ENCODE measurements around the gene MORC3.
"Not testable (repeated sequence)": the region's sequence is repeated elsewhere in the genome, so short reads cannot be mapped to it uniquely, and the experiment has no call there.

The MORC3 gene

GRCh38 chr21:36337099-36337509 lies 17.1 kb downstream of the MORC3 start:
- no peaks in the 10 kb centered on the region for H3K9me3 ChIP-seq
- no peaks in the 10 kb centered on the region for H3K4me1 ChIP-seq (ENCODE audit: control insufficient read depth in 1 of 2, insufficient read depth in 1 of 2, low read depth in 1 of 2, low read length in 1 of 2)
- no peak overlapping the region for H3K27ac ChIP-seq
- no peak overlapping the region for H3K4me3 ChIP-seq (ENCODE audit: low read depth in 1 of 2, low read length in 1 of 2)
- H3K27me3 ChIP-seq, result no peaks in the 10 kb centered on the region
- H3K36me3 ChIP-seq, result peaks cover 75% of the 10 kb centered on the region
- TF ChIP-seq, protein P1, sequence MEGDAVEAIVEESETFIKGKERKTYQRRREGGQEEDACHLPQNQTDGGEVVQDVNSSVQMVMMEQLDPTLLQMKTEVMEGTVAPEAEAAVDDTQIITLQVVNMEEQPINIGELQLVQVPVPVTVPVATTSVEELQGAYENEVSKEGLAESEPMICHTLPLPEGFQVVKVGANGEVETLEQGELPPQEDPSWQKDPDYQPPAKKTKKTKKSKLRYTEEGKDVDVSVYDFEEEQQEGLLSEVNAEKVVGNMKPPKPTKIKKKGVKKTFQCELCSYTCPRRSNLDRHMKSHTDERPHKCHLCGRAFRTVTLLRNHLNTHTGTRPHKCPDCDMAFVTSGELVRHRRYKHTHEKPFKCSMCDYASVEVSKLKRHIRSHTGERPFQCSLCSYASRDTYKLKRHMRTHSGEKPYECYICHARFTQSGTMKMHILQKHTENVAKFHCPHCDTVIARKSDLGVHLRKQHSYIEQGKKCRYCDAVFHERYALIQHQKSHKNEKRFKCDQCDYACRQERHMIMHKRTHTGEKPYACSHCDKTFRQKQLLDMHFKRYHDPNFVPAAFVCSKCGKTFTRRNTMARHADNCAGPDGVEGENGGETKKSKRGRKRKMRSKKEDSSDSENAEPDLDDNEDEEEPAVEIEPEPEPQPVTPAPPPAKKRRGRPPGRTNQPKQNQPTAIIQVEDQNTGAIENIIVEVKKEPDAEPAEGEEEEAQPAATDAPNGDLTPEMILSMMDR (IDR thresholded peaks at IDR 0.05), result no peak

GRCh38 chr21:36338975-36339374 lies 19.0 kb downstream of the MORC3 start:
- TF ChIP-seq, protein P1 (IDR thresholded peaks at IDR 0.05), result no peak
- Histone ChIP-seq H3K9me3 (no peaks in the 10 kb centered on the region), H3K27ac (no peak overlapping the region), H3K4me1 (ENCODE audit: control insufficient read depth in 1 of 2, insufficient read depth in 1 of 2, low read depth in 1 of 2, low read length in 1 of 2) (no peaks in the 10 kb centered on the region), H3K36me3 (peaks cover 90% of the 10 kb centered on the region), H3K27me3 (no peaks in the 10 kb centered on the region), H3K4me3 (ENCODE audit: low read depth in 1 of 2, low read length in 1 of 2) (no peak overlapping the region)

- H3K27ac ChIP-seq; H3K9me3 ChIP-seq; H3K27me3 ChIP-seq; H3K4me3 ChIP-seq (ENCODE audit: low read depth in 1 of 2, low read length in 1 of 2); H3K4me1 ChIP-seq (ENCODE audit: control insufficient read depth in 1 of 2, insufficient read depth in 1 of 2, low read depth in 1 of 2, low read length in 1 of 2): not testable (repeated sequence)
- H3K36me3 ChIP-seq, result peaks cover 99% of the 10 kb centered on the region
Observed at GRCh38 chr21:36342581-36342980, 22.6 kb downstream of the MORC3 start.

- Histone ChIP-seq H3K27ac (no peak overlapping the region), H3K9me3 (no peaks in the 10 kb centered on the region), H3K4me1 (ENCODE audit: control insufficient read depth in 1 of 2, insufficient read depth in 1 of 2, low read depth in 1 of 2, low read length in 1 of 2) (no peaks in the 10 kb centered on the region), H3K4me3 (ENCODE audit: low read depth in 1 of 2, low read length in 1 of 2) (no peak overlapping the region), H3K27me3 (no peaks in the 10 kb centered on the region), H3K36me3 (peaks cover 98% of the 10 kb centered on the region)
- TF ChIP-seq, protein P1 (IDR thresholded peaks at IDR 0.05), result no peak
Observed at GRCh38 chr21:36344931-36345330, 24.9 kb downstream of the MORC3 start.

GRCh38 chr21:36347278-36347961 lies 27.4 kb downstream of the MORC3 start:
- H3K4me1 ChIP-seq (ENCODE audit: control insufficient read depth in 1 of 2, insufficient read depth in 1 of 2, low read depth in 1 of 2, low read length in 1 of 2), result no peaks in the 10 kb centered on the region
- no peaks in the 10 kb centered on the region for H3K27me3 ChIP-seq
- no peak overlapping the region for H3K4me3 ChIP-seq (ENCODE audit: low read depth in 1 of 2, low read length in 1 of 2)
- no peak overlapping the region for H3K27ac ChIP-seq
- TF ChIP-seq, protein P1 (IDR thresholded peaks at IDR 0.05), result no peak
- peaks cover 99% of the 10 kb centered on the region for H3K36me3 ChIP-seq
- H3K9me3 ChIP-seq, result no peaks in the 10 kb centered on the region

DNA sequence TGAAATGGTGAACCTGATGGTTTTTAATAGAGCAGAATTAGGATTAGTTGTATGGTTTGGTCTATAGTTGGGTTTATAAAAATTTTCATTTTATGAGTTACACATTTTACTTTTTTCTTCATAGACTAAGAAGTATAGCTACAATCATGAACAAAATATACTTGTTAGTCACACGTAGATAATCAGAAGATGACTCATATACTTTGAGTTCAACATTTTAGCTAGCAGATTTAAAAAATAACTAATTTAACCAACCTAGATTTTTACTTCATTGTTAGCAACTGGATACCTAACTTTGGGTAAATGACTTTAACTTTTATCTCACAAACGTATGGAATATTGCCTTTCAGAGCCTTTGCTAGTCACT lies 27.9 kb downstream of the MORC3 start:
- no peaks in the 10 kb centered on the region for H3K9me3 ChIP-seq
- no peaks in the 10 kb centered on the region for H3K27me3 ChIP-seq
- H3K36me3 ChIP-seq, result peaks cover 99% of the 10 kb centered on the region
- no peaks in the 10 kb centered on the region for H3K4me1 ChIP-seq (ENCODE audit: control insufficient read depth in 1 of 2, insufficient read depth in 1 of 2, low read depth in 1 of 2, low read length in 1 of 2)
- no peak overlapping the region for H3K27ac ChIP-seq
- H3K4me3 ChIP-seq (ENCODE audit: low read depth in 1 of 2, low read length in 1 of 2), result no peak overlapping the region
- TF ChIP-seq, protein P1 (IDR thresholded peaks at IDR 0.05), result no peak

Measured in neutrophil (primary cell).